HG03565 (cell line): ENCODE data around the gene GSS.

Experiments used
- ATAC-seq: cut with Tn5 transposase; IDR thresholded peaks from one replicate; pipeline ENCODE4 v1.9.1; 2021; ENCODE audit warnings: mild to moderate bottlenecking, moderate library complexity; ENCODE audit not compliant: unreplicated experiment

The GSS gene

DNA sequence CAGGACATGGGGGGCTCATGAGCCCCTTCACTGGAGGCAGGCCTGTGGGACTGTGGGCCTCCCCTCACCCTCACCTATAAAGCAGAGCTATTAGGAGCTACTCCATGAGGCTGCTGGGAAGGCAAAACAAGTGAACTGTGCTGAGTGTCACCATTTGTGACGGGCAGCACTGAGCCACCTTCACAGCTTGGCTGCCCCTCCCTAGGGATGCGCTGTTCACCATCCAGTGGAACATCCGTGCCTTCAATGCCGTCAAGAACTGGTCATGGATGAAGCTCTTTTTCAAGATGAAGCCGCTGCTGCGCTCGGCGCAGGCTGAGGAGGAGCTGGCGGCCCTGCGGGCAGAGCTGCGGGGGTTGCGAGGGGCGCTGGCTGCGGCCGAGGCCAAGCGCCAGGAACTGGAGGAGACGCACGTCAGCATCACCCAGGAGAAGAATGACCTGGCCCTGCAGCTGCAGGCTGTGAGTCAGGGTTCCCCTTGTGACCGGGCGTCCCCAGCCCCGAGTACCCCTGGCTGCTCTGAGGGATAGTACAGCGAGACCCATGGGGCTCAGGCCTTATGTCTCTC is 38.4 kb upstream of the GSS start:
- no peak for ATAC-seq

DNA sequence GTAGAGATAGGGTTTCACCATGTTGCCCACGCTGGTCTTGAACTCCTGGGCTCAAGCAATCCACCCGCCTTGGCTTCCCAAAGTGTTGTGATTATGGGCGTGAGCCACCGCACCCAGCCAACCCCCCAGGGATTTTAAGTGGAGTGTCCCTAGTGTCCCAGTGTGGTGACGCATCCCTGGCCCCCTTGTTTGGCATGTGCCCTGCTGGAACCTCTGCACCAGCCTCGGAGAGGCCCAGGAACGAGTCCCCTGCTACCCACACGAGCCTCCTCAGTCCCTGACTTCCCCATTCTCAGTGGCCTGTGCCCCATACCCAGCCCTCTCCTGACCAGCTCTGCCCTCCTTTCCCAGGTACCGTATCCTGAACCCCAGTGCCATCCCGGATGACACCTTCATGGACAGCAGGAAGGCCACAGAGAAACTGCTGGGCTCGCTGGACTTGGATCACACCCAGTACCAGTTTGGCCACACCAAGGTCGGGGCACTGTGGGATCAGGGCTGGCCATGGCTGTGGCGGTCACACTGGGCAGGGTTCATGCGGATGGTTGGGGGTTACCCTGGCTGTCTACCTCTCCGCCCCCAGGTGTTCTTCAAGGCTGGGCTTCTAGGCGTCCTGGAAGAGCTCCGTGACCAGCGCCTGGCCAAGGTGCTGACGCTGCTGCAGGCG is 37.3 kb upstream of the GSS start:
- ATAC-seq = no peak

DNA sequence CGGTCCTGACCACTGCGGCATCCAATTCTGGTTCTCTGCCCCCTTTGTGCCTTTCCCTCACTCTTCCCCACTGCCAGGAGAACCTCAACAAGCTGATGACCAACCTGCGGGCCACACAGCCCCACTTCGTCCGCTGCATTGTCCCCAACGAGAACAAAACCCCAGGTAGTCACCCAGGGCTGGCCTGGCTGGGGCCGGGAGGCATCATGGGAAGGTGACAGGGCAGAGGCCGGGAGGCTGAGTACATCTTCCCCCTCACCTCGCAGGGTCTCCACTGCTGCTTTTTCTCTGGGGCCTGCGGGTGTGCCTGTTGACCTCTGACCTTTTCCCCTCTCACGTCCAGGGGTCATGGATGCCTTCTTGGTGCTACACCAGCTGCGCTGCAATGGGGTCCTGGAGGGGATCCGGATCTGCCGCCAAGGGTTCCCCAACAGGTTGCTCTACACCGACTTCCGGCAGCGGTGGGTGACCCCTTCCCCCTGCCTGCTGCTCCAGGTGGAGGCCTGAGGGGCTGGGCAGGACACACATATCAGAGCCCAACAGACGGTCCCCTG is 35.1 kb upstream of the GSS start:
- ATAC-seq = no peak

DNA sequence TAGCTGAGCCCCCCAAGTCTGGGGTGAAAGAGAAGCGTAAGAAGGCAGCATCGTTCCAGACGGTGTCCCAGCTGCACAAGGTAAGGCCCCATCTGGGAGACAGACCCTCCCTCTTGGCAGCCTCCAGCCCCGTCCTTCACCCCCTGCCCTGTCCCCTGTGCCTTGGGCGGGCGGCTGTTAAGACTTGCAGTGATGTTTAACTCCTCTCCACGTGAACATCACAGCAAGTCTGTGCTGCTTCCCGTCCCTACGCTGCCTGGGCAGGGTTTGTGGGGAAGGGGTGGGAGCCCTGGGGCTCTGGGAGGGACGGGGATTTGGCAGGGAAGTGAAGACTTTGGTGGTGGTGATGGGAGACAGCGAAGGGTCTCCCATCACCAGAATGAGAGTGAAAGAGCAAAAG is 34.6 kb upstream of the GSS start:
- ATAC-seq = no peak

DNA sequence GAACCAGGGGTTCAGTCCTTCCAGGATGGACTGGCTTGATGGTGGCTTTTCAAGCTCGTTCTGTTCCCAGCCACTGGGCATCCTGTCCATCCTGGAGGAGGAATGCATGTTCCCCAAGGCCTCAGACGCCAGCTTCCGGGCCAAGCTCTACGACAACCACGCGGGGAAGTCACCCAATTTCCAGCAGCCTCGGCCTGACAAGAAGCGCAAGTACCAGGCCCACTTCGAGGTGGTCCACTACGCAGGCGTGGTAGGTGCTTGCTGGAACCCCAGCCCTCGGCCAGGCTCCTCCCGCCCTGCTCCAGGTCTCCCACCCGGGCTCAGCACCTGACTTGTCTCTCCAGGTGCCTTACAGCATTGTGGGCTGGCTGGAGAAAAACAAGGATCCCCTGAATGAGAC is 34.1 kb upstream of the GSS start:
- ATAC-seq = no peak

DNA sequence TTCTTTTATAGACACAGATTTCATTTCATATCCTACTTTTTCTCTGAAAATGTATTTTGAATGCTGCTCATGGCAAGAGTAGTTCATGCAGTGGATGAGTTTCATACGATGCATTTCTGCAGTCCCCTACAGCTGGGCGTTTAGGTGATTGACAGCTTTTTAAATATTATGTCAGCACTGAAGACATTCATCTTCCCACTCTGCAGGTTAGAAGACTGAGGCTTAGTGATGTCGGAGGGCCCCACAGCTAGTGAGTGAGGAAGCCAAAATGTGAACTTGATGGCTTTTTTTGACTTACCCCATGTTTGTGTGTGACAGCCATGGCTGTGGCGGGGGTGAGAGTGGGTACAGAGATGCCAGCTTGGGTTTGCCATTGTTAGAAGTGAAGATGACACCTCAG is 33.5 kb upstream of the GSS start:
- ATAC-seq = no peak

DNA sequence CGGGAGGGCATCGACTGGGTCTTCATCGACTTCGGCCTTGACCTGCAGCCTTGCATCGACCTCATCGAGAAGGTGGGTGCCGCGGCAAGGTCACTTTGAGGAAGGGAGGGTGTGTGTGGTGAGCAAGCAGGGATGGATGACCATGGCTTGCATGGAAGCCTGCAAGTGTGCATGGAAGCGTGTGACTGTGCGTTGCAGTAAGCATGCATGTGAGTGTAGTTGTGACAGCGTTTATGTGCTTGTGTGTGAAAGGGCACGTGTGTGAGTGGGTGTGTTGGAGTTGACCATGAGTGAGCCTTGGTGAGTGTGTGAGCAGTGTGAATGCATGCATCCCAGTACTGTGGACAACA is 32.6 kb upstream of the GSS start:
- no peak for ATAC-seq

DNA sequence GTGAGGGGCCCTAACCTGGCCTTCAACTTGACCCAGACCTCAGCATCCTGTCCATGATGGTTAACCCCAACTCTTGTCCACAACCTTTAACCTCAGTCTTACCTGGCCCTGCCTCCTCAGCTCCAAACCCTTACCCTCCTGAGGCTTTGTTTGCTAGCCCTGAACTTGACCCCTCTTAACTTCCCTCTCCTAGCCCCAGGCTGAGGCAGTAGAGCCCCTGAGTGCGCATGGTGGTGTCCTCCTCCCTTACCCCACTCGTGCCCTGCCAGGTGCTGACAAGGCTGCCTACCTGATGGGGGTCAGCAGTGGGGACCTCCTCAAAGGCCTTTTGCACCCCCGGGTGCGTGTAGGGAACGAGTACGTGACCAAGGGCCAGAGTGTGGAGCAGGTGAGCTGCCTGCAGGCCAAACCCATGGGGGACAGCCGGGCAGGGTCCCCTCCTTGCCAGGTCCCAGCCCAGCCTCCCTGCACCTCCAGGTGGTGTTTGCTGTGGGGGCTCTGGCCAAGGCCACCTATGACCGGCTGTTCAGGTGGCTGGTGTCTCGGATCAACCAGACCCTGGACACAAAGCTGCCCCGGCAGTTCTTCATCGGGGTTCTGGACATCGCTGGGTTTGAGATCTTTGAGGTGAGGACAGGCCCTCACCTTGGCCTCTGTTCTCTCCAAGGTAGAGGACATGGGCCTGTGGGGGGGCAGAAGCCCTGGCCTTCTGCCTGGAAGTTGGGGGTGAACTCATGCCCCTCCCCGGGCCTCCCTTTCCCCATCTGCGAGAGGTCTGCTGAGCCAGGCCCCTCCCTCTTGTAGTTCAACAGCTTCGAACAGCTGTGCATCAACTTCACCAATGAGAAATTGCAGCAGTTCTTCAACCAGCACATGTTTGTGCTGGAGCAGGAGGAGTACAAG is 31.9 kb upstream of the GSS start:
- ATAC-seq = no peak

DNA sequence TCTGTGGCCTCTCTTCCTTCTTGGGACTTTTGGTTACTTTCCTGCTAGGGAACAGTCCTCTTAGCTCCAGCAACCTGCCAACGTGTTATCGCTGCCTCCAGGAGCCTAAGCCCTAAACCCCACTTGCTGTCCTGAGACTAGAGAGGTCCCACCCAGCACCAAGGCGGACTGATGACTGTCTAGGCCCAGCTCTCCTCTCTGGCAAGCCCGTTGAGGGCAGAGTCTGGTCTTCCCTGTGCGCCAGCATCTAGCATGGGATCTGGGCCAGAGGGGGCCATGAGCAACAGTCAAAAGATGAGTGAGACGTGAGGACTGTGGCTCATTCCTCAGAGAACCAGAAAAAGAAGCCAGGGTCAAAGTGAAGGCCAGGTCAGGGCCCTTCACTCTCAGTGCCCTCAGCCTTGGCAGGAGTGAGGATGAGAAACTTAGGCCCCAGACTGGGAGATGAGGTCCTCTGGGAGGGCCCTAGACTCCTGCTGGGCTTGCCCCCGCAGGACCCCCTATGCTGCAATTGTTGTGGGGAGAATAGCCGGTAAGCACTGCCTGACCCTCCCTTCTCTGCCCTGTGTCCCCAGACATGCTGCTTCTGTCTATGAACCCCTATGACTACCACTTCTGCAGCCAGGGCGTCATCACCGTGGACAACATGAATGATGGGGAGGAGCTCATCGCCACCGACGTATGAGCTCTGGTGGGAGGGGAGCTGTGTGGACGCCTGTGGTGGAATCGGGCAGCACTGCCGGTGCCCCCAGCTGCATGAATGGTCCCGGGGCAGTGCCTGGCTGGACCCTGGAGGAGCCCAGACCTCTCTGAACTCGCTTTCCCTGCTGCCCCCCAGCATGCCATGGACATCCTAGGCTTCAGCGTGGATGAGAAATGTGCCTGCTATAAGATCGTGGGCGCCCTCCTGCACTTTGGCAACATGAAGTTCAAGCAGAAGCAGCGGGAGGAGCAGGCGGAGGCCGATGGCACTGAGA is 31.0 kb upstream of the GSS start:
- no peak for ATAC-seq

DNA sequence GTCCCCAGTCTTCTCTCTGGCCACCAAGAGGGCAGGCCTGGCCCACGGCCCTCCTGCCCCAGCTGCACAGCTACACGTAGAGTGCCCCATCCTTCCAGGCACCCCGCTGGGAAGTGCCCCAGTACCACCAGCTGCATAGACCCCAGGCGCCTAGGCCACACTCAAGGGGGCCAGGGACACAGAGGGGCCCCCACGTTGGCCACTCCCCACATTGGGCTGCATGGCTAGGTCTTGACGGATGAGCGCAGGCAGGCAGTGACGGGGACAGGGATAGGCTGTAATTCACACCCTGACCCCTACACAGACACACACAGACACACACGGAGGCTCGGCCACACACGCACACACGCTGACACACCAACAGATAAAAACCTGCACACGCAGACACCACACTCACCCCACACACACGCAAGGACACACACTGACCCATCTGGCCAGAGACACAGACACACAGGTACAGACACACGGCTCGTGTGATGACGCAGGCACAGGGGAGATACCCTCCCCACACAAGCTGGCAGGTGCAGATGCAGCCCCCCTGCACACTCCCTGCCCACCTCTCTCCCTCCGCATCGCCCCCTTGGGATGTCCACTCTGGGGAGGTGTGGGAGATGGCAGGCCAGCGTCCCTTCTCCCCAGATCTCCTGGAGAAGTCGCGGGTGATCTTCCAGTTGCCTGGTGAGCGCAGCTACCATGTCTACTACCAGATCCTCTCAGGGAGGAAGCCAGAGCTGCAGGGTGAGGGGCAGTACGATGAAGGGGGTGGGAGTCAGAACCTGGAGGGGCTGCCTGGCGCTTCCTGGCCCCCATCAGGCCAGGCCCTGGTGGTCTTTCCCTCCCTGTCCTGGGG is 30.1 kb upstream of the GSS start:
- ATAC-seq = no peak

DNA sequence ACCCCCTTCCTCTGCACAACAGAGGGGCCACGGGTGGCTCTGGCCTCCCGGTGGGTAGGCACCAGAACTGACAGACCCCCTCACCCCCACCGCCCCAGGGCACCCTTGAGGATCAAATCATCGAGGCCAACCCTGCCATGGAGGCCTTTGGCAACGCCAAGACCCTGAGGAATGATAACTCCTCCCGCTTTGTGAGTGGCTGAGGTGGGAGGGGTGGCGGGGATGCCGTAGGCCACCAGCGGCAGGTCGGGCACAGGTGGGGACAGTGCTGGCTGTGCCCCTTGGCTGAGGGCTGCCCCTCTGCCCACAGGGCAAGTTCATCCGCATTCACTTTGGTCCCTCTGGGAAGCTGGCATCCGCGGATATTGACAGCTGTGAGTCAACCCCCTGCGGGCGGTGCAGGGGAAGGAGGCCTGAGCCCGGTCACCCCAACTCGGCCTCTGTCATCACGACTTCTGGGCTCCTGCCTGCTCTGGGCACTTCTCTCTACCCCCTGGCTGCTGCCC is 29.2 kb upstream of the GSS start:
- ATAC-seq = no peak

DNA sequence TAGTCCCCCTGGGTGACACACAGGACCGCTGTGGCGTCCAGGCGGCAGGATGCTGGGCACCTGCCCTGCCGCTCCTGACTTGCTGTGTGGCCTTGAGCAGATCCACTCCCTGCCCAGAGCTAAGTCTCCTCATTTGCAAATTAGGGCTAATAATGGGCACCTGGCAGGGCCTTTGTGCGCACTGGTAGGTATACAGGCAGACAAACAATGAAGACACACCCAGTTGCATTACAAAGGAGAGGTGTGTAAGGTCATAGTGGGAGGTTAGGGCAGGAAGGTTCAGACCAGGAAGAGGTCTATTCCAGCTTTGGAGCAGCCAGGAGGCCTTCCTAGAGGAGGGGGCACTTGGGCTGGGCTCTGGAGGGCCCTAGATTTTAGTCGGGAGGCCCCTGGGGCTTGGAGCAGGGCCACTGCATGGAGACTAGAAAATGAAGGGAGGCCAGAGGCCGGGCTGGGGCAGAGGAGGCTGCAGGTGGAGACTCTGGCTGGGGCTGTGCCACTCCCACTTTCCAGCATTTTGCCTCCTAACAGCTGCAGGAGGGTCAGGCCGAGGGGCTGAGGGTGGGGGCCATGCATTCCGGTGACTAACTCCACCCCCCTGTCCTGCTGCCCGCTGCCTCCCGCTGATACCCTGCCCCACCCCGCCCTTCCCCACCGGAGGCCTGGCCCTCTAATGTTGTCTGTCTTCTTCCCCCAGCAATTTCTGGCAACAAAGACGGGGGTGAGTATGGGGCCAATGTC is 28.6 kb upstream of the GSS start:
- no peak for ATAC-seq

DNA sequence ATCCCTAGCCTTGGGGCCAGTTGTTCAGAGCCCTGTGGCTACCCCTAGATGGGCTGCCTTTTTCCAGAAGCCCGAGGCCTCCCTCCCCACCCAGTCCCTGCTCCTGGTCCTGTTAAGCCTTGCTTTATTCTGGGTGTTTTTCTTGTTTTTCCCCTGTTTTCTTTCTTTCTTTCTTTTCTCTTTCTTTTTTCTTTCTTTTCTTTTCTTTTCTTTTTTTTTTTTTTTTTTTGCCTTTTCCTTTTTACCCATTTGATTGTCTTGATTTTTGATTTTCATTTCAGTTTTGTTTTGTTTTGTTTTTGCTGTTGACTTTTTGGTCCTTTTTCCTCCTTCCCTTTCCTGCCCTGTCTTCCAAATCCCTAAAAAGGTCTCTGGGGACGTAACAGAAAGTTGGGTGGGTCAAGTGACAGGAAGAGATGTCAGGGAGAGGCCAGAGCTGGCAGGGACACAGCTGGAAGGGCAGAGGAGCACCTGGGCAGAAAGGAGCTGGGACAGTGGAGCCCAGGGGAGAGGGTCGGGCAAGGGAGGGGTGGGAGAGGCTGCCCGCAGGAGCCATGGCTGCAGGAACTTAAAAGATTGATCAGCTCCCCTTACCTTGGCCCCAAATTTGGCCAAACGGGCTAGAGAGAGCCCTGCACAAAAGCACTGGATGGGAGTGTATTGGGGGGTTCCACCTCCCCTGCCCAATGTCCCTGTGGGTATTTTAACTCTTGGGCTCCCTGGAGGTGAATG is 27.6 kb upstream of the GSS start:
- ATAC-seq = no peak

DNA sequence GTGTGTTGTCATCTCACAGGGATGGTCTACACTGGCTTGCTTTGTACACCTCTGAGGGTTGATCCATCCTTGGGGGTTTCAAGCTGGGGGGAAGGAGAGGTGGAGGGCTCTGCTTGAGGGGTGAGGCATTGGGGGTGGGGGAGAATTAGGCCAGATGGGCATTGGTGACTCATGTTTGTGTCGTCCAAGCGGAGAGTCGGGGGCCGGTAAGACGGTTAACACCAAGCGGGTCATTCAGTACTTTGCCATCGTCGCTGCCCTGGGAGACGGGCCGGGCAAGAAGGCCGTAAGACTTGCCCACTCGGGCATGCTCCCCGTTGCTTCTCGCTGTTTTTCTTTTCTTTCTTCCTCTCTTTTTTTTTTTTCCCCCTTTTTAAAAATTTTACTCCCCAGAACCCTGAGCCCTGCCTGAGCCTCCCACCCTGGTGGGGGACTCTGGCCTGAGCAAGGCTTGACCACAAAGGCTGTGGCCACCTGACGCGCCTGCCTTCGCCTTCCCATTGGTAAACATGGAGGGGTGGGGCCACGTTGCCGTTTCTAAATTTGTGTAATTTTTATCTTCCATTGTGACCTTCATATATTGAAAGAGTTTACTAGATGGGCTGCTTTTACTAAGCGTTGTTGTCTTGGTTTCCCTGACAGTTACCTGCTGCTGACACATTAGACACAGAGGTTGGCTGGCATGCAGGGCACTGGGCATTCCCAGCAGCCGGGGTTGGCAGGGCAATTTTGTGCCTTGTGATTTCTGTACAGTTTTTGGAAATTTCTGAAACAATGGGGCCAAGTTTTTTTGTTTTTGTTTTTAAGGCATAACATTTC is 26.9 kb upstream of the GSS start:
- ATAC-seq = no peak

DNA sequence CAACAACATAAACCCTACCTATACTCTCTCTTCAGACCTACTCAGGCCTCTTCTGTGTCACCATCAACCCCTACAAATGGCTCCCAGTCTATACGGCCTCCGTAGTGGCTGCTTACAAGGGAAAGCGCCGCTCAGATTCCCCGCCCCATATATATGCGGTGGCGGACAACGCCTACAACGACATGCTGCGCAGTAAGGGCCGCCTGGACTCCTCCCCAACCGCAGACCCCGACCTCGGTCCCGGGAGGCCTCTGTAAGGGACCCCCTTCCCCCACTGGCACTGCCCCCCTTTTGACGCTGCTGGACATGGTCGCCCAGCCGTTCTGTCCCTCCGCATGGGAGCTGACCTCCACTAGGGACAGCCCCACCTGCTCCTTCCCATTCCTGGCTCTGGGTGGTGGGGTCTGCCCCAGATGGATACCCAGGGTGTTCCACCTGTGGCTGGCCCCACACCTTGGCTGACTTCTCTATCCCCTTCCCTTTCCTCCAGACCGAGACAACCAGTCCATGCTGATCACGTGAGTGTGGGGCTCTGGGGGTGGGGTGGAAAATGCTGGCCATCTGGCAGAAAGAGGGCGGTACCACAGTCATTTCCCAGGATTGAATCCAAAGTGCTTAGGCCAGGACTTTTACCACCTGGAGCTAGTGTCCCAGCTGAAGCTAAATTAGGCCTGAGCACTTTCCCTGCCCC is 25.1 kb upstream of the GSS start:
- ATAC-seq = no peak

DNA sequence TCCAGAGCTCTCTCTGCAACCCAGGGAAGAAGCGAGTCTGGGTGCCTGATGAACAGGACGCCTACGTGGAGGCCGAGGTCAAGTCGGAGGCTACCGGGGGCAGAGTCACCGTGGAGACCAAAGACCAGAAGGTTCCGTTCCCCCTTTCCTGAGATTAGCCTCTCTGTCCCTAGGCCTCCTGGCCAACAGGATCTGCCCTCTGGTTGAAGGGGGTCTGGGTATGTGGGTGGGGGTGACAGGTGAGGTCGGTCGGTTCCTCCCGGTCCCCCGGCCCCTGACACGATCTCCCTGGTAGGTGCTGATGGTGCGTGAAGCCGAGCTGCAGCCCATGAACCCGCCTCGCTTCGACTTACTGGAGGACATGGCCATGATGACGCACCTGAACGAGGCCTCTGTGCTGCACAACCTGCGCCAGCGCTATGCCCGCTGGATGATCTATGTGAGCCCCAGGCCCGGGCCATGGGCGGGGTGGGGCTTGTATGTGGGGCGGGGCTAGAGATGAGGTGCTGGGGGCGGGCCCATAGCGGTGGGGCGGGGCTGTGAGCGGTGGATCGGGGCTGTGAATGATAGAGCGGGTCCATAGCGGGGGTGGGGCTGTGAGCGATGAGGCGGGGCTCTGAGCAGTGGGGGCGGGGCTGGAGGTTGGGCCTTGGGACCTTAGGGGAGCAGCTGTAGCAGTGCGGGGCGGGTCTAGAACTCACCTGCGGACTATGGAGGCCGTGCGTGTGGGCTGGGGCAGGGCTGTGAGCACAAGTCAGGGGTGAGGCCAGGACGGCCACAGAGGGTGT is 24.0 kb upstream of the GSS start:
- no peak for ATAC-seq
